ENCODE measurements around the gene TMEM185B.
"Not testable (repeated sequence)": the region's sequence is repeated elsewhere in the genome, so short reads cannot be mapped to it uniquely, and the experiment has no call there.

The TMEM185B gene

DNA sequence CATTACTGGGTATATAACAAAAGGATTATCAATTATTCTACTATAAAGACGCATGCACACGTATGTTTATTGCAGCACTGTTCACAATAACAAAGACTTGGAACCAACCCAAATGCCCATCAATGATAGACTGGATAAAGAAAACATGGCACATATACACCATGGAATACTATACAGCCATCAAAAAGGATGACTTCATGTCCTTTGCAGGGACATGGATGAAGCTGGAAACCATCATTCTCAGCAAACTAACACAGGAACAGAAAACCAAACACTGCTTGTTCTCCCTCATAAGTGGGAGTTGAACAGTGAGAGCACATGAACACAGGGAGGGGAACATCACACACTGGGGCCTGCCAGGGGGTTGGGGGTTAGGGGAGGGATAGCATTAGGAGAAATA is 12.0 kb upstream of the TMEM185B start:
- Mint-ChIP-seq H3K27ac (peak overlapping the region in 1 of 2 donors; percentile 49), H3K4me1 (ENCODE audit: low read depth in 2 of 2) (peaks cover 14 to 27% of the 10 kb centered on the region in 2 donors), H3K27me3 (peaks cover 7 to 15% of the 10 kb centered on the region in 2 donors)
- H3K4me3 Mint-ChIP-seq; ATAC-seq (replicated peaks); H3K9me3 Mint-ChIP-seq; DNase-seq; H3K36me3 Mint-ChIP-seq (ENCODE audit: insufficient read depth): not testable (repeated sequence)

DNA sequence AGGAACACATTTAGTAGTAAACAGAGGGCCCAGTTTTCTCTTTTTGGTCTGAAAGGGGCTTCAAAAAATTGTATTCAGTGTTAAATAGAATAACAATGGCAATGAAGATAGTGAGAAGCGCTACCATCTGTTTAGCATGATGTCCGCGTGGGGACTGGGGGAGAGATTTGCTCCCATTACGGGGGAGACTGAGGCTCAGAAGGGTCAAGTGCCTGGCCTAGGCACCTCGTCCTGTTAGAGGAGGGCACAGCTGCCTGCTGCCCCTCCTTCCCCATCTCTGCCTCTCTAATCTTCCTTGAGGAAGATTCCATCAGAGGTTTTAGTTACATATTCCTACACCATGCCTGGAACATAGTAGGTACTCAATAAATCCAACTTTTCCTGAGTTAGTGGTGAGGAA is 10.1 kb upstream of the TMEM185B start:
- H3K4me3 Mint-ChIP-seq, result peak overlapping the region; percentile 93 to 95
- peaks cover 6% of the 10 kb centered on the region for H3K36me3 Mint-ChIP-seq (ENCODE audit: insufficient read depth)

DNA sequence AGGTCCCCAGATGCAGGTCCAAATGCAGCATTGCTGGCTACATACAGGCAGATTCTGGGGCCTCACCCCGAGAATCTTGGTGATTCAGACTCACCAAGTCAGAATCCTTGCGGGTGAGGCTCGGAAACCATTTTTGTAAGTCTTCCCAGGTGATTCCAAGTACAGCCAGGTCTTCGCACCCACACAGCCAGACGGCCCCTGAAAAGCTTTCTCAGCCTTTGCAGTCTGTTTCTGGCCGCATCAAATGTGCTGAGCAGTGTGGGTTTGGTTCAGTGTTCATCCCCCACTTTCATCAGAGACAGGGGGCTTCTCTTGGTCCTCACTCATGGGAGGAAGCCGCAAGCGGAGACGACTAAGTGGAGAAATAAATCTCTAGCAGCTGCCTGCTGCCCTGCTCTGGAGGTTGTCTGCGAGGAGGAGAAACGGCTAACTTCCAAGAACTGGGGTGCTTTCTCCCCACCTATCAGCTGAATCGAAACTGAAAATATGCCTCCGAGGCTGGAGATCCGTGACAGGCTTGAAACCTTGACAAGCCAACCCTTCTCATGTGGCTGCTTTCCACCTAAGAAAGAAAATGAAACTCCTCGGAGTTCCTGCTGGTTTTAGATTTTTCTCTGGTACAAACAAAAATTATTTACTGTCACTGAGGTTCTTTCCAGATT is 8.9 kb upstream of the TMEM185B start:
- peak overlapping the region; percentile 93 to 95 for H3K4me3 Mint-ChIP-seq
- H3K9me3 Mint-ChIP-seq, result no peaks in the 10 kb centered on the region
- peak; percentile 49 to 58 (median 53) for DNase-seq
- peak overlapping the region; percentile 98 for H3K27ac Mint-ChIP-seq
- peaks cover 6% of the 10 kb centered on the region for H3K36me3 Mint-ChIP-seq (ENCODE audit: insufficient read depth)
- peak; percentile 91 for ATAC-seq (replicated peaks)
- H3K4me1 Mint-ChIP-seq (ENCODE audit: low read depth in 2 of 2), result peaks cover 27 to 49% of the 10 kb centered on the region in 2 donors
- peaks cover 4% of the 10 kb centered on the region in 2 donors for H3K27me3 Mint-ChIP-seq

More for the DNA sequence above, 10.1 kb upstream of the TMEM185B start:
- peaks cover 7 to 9% of the 10 kb centered on the region in 2 donors for H3K27me3 Mint-ChIP-seq
- no peaks in the 10 kb centered on the region for H3K9me3 Mint-ChIP-seq
- peaks cover 22 to 42% of the 10 kb centered on the region in 2 donors for H3K4me1 Mint-ChIP-seq (ENCODE audit: low read depth in 2 of 2)
- DNase-seq (no peak), ATAC-seq (replicated peaks) (no peak)
- H3K27ac Mint-ChIP-seq, result peak overlapping the region; percentile 98

DNA sequence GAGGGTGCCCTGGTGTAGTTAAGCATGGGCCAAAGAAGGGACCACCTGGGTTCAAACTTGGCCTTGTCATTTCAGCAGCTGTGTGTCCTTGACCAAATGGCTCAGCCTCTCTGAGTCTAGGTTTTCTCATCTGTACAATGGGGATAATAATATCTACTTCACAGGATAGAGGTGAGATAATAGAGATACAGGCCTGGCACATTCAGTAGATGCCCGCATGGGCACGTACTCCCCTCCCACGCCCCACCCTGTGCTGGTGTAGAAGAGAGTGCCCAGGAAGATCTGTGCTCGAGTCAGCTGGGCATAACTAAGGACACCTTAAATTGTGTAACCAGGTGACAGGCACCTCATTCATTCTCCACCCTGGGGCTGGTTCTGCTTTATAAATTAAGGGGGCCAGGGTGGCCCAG is 8.4 kb upstream of the TMEM185B start:
- Mint-ChIP-seq H3K36me3 (ENCODE audit: insufficient read depth) (peaks cover 6% of the 10 kb centered on the region), H3K4me3 (peak overlapping the region; percentile 93 to 95), H3K9me3 (no peaks in the 10 kb centered on the region), H3K27me3 (no peaks in the 10 kb centered on the region), H3K4me1 (ENCODE audit: low read depth in 2 of 2) (peaks cover 29 to 49% of the 10 kb centered on the region in 2 donors), H3K27ac (peak overlapping the region; percentile 98)
- ATAC-seq (replicated peaks), result peak; percentile 39
- peak in 1 of 3 experiments; percentile 10 for DNase-seq

DNA sequence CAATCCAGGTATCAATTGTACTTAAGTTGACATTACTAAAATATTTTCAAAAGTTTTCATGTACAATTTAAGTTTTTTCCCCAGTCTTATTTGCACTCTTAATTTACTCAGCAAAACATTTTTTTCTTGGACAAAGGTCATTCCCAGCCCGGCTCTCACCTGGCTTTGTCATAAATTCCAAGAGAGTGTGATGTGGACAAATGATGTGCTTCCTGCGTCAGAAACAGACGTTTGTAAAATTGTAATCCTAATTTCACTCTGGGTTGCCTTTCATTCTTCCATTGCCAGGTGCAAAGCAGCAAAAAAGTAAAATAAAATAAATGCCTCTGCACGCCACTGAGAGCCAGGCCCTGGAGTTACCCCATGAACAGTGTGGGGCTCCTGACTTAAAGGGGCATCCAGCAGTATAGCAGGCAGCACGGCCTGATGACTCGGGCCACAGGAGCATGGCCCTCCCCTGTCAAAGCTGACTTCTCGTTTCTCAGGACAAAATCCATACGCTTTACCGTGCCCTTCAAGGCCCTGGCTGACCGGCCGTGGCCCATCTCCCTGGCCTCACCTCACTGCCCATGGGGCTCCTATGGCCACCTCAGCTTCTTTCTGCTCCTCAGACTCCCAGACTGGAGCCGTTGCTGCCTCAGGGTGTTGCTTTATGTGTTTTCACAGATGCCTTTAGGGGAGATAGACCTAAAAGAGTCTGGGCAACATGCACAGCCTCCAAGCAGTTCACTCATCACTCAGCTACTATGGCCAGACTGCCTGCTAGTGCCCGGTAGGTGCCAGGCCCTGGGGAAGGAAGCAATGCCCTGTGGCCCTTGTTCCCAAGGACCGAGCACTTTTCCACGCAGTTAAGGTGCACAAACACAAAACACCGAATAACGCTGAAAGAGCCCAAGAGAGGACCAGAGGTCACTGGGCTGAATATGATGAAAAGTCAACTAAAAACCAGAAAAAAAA is 7.6 kb upstream of the TMEM185B start:
- H3K36me3 Mint-ChIP-seq (ENCODE audit: insufficient read depth), result peaks cover 6% of the 10 kb centered on the region
- ATAC-seq (replicated peaks), result no peak
- DNase-seq, result no peak
- no peaks in the 10 kb centered on the region for H3K9me3 Mint-ChIP-seq
- H3K27me3 Mint-ChIP-seq, result no peaks in the 10 kb centered on the region
- peaks cover 29 to 49% of the 10 kb centered on the region in 2 donors for H3K4me1 Mint-ChIP-seq (ENCODE audit: low read depth in 2 of 2)
- peak overlapping the region; percentile 98 for H3K27ac Mint-ChIP-seq
- peak overlapping the region; percentile 93 to 95 for H3K4me3 Mint-ChIP-seq

DNA sequence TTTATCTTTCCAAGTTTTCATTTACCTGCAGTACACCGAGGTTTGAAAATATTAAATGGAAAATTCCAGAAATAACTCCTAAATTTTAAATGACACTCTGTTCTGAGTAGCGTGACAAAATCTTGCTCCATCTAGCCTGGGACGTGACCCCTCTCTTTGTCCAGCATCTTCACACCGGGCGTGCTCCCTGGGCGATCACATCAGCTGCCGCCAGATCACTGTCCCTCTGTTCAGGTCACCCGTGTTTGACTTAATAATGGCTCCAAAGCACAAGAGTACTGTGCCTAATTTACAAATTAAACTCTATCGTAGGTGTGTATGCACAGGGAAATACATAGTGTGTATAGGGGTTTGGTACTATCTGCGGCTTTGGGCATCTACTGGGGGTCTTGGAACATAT is 6.1 kb upstream of the TMEM185B start:
- H3K9me3 Mint-ChIP-seq, result no peaks in the 10 kb centered on the region
- peaks cover 32 to 49% of the 10 kb centered on the region in 2 donors for H3K4me1 Mint-ChIP-seq (ENCODE audit: low read depth in 2 of 2)
- no peaks in the 10 kb centered on the region for H3K27me3 Mint-ChIP-seq
- peak overlapping the region; percentile 51 to 83 for H3K27ac Mint-ChIP-seq
- H3K4me3 Mint-ChIP-seq, result no peak overlapping the region
- peaks cover 6% of the 10 kb centered on the region for H3K36me3 Mint-ChIP-seq (ENCODE audit: insufficient read depth)
- ATAC-seq (replicated peaks) (no peak), DNase-seq (no peak)

DNA sequence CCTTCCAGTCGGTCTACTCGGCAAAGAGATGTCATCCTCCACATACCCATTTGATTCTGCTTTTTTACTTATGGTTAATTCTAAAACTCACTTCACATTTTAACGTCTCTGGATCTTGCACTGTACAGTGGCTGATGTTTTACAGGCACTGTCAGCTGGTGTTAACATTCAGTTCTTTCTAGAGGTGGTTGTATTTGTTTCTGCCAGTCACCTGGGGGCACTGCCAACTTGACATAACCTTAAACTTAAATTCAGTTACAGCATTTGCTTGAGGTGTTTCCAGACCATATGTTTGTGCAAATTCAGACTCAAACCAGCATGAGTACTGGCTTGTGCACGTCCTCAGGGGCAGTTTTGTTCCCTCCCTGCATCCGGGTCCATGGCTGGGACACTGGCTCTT is 5.3 kb upstream of the TMEM185B start:
- ATAC-seq (replicated peaks) (no peak), DNase-seq (no peak)
- Mint-ChIP-seq H3K27ac (peak overlapping the region; percentile 51 to 83), H3K36me3 (ENCODE audit: insufficient read depth) (peaks cover 6% of the 10 kb centered on the region), H3K9me3 (no peaks in the 10 kb centered on the region), H3K27me3 (no peaks in the 10 kb centered on the region), H3K4me3 (no peak overlapping the region), H3K4me1 (ENCODE audit: low read depth in 2 of 2) (peaks cover 39 to 49% of the 10 kb centered on the region in 2 donors)

DNA sequence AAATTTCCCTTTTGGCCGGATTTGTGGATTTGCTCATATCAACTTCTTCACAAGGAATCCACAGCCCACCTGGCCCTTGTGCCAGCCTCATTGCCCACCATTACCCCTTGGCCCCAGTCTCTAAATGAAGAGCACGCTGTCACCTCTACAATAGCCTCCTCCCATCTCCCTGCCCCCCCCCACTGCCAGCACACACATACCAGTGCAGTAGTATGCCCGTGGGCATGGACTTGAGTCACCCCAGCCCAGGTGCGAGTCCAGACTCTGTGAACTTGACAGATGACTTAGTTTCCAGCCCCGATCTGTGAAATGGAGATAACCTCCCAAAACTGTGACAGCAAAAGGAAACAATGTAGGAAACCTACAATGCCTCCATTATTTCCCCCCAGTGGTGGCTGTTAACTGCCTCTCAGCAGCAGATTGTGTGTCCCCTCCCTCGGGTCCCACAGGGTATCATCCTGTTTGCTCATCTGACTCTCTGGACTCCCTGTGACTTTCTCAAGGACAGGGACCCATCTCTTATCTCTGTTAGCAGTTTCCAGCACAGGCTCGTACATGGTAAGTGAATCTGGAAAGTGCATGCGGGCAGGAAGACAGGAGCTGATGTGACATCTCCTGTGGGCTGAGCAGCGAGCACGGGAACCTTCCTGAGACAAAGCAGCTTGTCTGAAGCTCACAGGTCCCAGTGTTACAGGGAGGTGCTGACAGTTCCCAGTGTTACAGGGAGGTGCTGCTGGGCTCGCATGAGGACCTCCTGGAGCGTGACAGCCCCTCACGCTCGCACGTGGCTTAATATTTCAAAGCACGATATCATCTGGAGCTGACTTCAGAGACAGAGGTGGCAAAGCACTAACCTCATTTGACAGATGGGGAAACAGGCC is 4.2 kb upstream of the TMEM185B start:
- Mint-ChIP-seq H3K27ac (peak overlapping the region in 1 of 2 donors; percentile 44), H3K36me3 (ENCODE audit: insufficient read depth) (peaks cover 12% of the 10 kb centered on the region), H3K4me1 (ENCODE audit: low read depth in 2 of 2) (peaks cover 38 to 41% of the 10 kb centered on the region in 2 donors), H3K27me3 (no peaks in the 10 kb centered on the region), H3K4me3 (no peak overlapping the region), H3K9me3 (no peaks in the 10 kb centered on the region)
- no peak for ATAC-seq (replicated peaks)
- DNase-seq, result no peak

DNA sequence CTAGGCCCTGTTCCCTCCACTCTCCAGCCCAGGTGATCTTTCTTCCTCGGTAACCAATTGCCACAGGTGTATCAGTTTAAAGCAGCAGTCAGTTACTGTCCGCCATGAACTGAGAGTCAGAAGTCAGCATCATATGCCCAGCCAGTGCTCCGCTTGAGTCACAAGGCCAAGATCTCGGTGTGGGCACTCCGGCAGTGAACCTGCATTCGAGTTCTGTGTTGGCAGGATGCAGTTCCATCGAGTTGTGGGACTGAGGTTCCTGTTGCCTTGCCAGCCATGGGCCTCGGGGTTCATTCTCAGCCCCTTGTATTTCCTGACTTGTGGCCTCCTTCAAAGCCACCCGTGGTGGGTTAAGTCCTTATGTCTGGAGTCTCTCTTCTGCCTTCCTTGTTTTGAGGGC is 3.1 kb upstream of the TMEM185B start:
- Mint-ChIP-seq H3K9me3 (no peaks in the 10 kb centered on the region), H3K27ac (peak overlapping the region; percentile 44 to 62), H3K36me3 (ENCODE audit: insufficient read depth) (peaks cover 11% of the 10 kb centered on the region), H3K4me1 (ENCODE audit: low read depth in 2 of 2) (peaks cover 43 to 44% of the 10 kb centered on the region in 2 donors), H3K4me3 (no peak overlapping the region), H3K27me3 (no peaks in the 10 kb centered on the region)
- ATAC-seq (replicated peaks) (no peak), DNase-seq (no peak)

DNA sequence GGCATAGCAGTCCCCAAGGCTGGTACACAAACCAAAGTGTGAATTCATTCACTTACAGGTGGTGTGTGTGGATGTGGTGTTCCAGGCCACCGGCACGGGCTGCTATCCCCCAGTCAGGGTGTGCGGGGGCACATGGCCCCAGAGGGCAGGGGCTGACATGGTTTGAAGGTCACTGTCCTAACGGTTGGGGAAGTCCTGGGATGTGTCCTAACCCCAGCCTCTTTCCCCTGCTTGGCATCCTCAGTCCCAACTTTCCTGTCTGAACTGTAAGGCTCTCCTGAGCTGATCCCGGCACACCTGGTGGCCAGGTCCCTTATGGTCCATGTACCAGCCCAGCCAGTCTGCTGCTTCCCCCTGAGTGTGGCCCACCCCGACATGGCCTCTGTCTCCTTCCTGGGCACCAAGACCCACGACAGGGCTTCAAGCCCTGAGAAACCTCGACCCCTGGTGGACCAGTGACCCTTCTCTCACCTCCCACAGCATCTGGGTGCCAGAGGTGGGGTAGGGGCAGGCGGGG is 2.4 kb upstream of the TMEM185B start:
- no peak for DNase-seq
- Mint-ChIP-seq H3K36me3 (ENCODE audit: insufficient read depth) (peaks cover 11% of the 10 kb centered on the region), H3K27ac (peak overlapping the region; percentile 62 to 95), H3K27me3 (no peaks in the 10 kb centered on the region), H3K4me3 (no peak overlapping the region), H3K4me1 (ENCODE audit: low read depth in 2 of 2) (peaks cover 42 to 44% of the 10 kb centered on the region in 2 donors), H3K9me3 (no peaks in the 10 kb centered on the region)
- no peak for ATAC-seq (replicated peaks)

DNA sequence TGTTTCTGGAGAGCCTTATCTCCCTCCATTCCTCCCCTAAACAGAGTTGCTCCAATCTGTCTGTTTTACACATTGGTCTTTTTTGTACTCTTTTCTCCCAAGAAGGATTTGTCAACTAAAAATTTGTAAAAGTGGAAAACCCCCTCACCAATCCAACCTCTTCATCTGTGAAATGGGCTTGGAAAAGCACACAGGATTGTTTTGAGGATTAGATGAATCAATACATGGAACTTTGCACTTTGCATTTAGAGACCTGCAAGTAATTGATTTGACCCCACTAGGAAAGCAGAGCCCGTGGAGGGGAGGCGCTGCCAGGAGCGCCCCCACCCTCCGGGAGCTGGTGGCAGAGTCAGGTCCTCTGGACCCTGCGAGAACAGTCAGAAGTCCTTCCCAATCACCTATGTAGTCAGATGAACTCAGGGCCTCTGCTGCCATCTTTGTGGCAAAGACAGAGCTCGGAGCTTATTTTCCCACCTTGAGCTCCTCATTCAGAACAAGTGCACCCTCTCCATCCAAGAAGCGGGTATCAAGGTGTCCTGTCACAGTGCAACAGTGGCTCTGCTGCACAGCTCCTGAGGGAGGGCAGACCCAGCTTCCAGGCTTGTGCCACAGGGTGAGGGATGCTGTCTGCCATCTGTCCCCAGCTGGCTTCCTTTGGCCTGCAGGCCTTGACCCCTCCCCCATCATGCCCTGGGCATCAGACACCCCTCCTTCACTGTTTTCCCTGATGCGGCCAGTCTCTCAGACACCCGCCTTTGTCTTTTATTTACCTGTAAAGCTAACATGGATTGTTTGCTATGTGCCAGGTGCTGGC is 1.7 kb upstream of the TMEM185B start:
- Mint-ChIP-seq H3K9me3 (no peaks in the 10 kb centered on the region), H3K27me3 (no peaks in the 10 kb centered on the region), H3K4me3 (peak overlapping the region; percentile 79 to 80), H3K4me1 (ENCODE audit: low read depth in 2 of 2) (peaks cover 43 to 44% of the 10 kb centered on the region in 2 donors), H3K27ac (peak overlapping the region; percentile 89 to 95), H3K36me3 (ENCODE audit: insufficient read depth) (peaks cover 11% of the 10 kb centered on the region)
- no peak for ATAC-seq (replicated peaks)
- no peak for DNase-seq

DNA sequence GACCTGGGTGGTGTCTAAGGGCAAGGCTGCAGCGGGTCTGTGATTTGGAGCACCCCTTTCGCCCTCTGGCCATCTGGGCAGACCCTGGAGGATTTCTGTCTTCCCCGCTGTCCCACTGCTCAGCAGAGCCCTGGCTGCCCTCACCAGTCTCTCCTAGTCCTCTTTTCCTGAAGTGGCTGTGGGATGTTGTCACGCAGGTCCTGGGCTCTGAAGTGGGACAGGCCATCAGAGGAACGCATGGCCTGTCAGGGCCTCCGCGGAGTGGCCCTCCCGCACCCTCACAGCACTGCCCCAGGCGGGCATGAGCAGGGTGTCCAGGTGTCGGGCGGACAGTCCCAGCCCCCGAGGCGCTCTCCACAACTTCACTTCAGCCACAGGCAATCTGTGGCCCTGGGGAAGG is 1.1 kb upstream of the TMEM185B start:
- no peaks in the 10 kb centered on the region for H3K9me3 Mint-ChIP-seq
- H3K27me3 Mint-ChIP-seq, result no peaks in the 10 kb centered on the region
- peak overlapping the region; percentile 89 to 95 for H3K27ac Mint-ChIP-seq
- peak overlapping the region; percentile 79 to 80 for H3K4me3 Mint-ChIP-seq
- H3K36me3 Mint-ChIP-seq (ENCODE audit: insufficient read depth), result peaks cover 11% of the 10 kb centered on the region
- no peak for DNase-seq
- peaks cover 39 to 40% of the 10 kb centered on the region in 2 donors for H3K4me1 Mint-ChIP-seq (ENCODE audit: low read depth in 2 of 2)
- ATAC-seq (replicated peaks), result no peak
